ENCODE data around the gene MBLAC1.

The MBLAC1 gene

DNA sequence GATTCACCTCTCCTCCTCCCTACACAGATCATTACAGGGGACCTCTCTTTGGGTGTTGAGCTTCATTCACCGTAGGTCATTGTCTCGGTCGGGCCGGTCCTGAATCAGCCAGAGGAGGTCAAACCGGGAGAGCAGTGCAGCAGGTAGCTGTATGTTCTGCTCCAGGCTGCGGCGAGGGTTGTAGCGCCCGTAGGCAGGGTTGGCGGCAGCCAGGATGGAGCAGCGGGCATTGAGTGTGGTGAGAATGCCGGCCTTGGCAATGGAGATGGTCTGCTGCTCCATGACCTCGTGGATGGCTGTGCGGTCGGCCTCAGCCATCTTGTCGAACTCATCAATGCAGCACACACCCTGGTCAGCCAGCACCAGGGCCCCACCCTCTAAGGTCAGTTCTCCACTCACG lies 31.1 kb upstream of the MBLAC1 start:
- DNase-seq (ENCODE audit: low read depth) = no peak

DNA sequence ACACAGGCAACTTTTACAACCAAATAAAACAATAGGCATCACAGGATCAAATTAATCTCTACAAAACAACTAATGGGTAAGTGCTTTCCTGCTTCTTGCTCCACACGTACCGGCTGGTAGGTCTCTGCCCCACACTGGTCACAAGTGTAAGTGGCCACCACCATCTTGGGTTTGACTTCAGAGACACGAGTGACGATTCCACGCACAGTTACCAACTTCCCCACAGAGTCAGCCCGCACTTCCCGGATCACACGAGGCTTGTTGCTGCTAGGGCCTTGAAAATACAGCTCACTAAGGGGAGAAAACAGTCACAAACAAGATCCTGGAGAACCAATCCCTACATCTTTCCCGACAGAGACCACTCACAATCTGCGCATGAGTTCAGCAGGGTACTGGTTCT lies 27.9 kb upstream of the MBLAC1 start:
- no peak for DNase-seq (ENCODE audit: low read depth)

DNA sequence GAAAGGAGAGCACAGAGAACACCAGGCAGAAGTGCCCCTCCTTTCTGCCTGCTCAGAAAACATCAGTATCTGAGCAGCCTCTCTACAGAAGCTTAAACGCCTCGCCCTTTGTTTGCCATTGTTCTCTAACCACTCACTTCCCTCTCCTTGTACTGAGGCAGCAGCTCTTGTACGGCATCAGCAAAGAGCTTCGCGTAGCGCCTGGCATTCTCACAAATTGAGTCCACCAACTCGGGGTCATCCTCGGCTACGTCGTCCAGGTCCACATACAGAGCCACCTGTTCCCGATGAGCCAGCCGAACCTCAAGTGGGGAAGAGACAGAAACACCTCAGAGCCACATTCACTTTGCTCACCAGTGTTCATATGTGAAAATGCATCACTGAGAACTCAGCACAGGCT lies 27.3 kb upstream of the MBLAC1 start:
- no peak for DNase-seq (ENCODE audit: low read depth)

DNA sequence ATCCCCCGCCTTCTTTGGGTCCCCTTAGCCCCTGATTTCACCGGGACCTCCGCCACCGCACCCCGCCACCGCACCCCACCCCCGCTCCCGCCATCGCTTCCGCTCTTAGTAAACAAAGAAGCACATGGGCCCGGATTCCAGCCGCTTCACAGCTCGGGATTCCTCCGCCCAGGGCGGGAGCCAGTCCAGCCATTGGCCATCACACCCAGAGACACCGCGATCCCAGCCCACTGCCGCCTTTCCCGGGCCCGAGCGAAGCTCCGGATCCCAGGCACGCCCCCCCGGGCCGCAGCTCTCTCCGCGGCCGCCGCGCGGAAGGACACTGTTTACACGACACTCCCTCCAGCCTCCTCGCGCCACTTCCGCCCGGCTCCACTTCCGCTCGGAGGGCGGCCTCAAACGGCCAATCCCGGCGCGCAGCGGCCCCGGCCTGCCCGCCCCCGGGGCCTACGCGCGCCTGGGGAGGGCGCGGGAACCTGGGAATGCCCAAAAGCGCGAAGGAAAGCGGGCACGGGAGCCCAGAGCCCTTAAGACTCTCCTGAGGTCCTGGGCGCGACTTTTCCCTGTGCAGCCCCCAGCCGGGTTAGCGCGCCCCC lies 26.2 kb upstream of the MBLAC1 start:
- DNase-seq (ENCODE audit: low read depth) = peak; percentile 99

DNA sequence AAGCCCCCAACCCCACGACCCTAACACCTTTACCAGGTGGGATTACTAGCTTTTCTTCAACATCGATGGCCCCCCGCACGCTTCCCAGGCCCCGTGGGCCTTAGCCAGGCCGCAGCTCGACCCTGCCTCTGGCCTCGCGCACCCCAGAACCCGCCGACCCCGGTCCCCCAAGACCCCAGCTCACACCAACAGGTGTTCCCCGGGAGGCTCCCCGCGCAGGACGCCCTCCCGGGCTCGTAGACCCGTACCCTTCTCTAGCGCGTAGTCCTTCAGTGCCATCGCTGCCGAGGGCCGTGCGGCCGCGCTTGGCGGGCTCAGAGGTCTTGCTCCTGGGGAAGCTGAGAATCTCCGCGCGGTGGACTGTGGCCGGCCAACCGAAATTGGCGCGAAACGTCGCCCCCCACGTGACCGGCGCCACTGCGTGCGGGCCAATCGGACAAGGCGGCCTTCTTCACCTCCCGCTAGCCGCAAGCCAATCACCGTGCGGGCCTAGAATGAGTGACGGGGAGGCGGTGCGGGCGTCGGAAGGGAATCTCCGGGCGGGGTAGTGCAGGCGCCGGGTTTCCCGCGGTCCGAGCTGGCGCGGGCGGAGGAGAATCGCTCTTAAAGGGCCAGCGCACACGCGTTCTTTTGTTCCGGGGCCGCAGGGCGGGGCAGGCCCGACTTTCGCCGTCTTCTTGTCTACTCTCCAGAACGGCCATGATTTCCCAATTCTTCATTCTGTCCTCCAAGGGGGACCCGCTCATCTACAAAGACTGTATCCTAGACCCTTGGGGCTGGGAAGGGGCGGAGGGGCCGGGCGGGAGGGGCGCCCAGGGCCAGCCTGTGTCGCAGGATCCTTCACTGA lies 25.5 kb upstream of the MBLAC1 start, which contains the start of the genes AP4M1 and MCM7:
AP4M1 (plus strand) TSS at position 628 of the 847 bp plus-strand sequence; CDS start at position 700, 72 bp downstream.
MCM7 (minus strand) TSS at position 382 of the 847 bp plus-strand sequence; CDS start at position 279, 103 bp downstream.
- DNase-seq (ENCODE audit: low read depth) = peak; percentile 100

DNA sequence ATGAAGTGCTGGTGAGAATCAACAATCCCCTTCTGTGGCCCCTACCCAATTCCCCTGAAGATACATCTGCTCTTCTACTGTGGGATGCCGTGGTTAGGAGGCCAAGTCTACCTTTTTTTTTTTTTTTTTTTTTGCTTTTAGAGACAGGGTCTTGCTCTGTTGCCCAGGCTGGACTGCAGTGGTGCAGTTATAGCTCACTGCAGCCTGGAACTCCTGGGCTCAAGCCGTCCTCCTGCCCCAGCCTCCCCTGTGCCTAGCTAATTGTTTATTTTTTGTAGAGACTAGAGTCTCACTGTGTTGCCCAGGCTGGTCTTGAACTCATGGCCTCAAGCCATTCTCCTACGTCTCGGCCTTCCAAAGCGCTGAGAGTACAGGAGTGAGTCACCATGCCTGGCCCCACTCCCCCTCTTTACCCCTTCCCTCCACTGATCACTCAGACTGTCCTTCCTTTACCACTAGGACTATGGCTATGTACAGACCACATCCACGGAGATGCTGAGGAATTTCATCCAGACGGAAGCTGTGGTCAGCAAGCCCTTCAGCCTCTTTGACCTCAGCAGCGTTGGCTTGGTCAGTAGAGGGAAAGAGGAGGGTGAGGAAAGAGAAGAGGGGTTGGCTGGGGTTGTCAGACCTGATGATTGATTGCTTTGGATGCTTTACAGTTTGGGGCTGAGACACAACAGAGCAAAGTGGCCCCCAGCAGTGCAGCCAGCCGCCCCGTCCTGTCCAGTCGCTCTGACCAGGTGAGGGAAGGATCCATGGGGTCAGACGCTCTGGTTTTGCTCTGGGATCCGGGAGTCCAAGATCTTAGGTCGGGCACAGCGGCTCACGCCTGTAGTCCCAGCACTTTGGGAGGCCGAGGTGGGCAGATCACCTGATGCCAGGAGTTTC lies 23.6 kb upstream of the MBLAC1 start:
- peak; percentile 99 for DNase-seq (ENCODE audit: low read depth)

DNA sequence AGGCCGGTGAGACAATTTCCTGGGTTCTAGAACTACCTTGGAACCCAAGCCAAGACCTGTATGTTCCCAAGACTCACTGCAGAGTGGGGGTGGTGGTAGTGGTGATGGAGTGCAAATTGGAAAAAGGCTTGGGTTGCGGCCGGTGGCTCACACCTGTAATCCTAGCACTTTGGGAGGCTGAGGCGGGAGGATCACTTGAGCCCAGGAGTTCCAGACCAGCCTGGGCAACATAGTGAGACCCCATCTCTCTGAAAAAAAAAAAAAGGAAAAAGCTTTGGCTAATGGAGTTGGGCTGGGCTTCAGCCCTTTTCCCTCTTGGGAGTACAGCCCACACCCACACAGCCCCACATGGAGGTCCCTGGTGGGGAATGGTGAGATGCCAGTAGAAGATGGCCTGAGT lies 21.2 kb upstream of the MBLAC1 start:
- DNase-seq (ENCODE audit: low read depth) = no peak

DNA sequence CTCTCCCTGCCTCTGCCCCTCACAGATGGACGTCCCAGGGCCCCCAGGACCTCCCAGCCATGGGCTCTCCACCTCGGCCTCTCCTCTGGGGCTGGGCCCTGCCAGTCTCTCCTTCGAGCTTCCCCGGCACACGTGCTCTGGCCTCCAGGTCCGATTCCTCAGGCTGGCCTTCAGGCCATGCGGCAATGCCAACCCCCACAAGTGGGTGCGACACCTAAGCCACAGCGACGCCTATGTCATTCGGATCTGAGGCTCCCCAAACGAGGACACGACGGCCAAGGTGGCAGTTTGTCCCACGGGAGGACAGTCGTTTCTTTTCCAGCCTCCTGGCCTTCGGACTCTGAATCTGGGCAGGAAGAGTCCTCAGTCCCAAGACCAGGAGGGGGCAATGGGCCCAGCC lies 20.1 kb upstream of the MBLAC1 start:
- no peak for DNase-seq (ENCODE audit: low read depth)

DNA sequence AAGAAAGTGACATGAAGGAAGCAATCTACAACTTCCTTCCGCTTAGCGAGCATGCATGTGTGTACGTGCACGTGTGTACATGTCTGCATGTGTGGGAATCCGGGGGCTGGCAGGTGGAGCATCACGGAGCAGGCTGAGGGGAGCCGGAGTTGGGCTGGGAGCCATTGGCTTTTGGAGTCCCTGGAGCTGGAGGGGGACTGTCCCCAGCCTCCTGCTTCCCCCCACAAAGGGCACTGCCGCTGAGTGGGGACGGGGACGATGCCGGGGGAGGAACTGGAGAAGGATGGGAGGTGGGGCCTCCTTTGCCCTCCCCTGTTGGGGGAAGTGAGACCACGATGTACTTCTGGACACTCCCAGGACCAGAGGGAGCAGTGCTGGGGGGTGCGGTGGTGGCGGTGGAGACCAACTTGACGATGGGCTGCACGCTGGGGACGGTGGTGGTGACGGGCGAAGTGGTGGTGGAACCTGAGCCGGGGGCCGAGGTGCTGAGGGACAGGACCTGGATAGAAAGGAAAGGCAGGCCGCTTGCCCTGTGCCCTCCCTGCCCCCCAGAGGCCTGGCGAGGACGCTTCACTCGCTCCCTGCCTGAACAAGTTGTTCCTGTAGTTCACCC lies 19.5 kb upstream of the MBLAC1 start:
- DNase-seq (ENCODE audit: low read depth) = no peak

DNA sequence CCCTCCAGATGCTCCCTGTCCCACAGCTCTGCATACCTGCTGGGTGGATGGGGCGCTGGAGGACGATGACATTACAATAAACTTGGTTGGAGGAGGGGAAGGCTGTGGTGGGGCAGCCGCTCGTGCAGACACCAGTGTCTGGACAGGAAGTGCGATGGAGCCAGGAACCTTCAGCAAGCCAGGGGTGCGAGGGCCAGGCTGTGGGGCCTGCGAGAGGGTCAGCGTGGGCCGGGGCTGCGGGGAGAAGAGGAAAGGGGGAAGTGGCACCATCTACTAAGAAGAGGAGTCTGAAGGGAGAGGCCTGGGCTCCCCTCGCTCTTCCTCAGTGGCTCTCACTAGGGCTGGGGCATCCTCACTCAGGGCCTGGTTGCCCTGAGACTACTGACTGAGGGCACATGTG lies 18.9 kb upstream of the MBLAC1 start:
- no peak for DNase-seq (ENCODE audit: low read depth)

DNA sequence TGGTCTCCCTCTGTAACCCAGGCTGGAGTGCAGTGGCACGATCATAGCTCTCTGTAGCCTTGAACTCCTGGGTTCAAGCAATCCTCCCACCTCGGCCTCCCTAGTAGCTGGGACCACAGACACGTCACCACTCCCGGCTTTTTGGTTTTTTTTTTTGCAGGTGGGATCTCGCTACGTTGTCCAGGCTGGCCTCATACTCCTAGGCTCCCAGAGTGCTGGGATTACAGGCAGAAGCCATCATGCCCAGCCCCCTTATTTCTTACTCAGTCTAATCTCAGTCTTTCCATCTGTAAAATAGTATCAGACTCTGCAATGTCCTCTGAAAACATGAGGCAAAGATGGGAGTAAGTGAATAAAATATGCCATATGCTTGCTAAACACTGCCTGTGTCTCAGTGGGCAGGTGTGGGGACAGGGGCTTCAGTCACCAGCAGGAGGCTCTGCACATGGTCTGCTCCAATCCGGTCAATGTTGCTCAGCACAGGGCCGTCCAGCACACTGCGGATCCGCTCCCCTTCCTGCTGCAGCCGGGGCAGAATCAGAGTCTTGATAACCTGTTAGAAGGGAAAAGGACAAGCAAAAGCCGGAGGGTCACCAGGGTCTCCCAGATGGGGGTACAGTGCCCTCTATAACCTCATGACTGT lies 17.1 kb upstream of the MBLAC1 start:
- DNase-seq (ENCODE audit: low read depth) = no peak

DNA sequence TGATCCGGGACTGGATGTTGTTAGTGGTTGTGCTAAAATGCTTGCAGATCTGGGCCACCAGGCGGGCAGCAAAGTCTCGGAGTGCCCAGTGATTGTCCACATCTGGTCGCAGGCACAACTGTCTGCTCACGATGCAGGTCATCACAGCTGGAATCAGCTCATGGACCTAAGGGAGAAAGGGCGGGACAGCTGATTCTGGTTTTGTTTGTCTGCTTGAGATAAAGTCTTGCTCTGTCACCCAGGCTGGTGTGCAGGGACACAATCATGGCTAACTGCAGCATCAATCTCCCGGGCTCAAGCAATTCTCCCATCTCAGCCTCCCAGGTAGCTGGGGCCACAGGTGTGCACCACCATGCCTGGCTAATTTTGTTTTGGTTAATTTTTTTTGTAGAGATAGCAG lies 15.6 kb upstream of the MBLAC1 start:
- DNase-seq (ENCODE audit: low read depth) = no peak

DNA sequence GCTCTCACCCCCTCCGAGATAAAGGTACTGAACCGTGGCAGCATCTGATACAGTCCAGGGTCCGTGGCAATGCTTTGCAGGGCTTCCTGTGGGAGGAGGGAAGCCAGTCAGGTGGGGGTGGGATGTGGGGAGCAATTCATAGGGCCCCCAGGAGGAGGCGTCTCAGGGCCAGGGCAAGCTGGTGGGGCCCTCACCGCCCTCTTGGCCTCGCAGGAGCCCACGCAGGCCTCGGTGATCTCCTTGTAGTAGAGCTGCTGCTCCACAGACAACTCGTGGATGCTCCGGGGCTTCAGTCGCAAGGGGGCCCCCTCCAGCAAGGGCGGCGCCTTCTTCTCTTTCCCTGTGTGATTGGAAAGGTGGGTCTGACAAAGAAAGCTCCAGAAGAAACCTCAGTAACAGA lies 14.9 kb upstream of the MBLAC1 start:
- DNase-seq (ENCODE audit: low read depth) = no peak

DNA sequence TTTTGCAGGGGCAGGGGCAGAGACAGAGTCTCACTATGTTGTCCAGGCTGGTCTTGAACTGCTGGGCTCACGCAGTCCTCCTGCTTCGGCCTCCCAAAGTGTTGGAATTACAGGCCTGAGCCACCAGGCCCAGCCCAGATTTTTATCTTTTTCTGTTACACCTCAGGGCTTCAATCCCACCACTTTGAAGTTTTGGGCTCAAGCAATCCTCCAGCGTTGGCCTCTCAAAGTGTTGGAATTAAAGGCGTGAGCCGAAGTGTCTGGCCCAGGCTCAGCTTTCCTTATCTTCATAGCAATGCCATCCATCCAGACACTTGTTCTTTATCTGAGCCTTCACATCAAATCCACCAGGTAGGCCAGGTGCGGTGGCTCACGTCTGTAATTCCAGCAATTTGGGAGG lies 11.7 kb upstream of the MBLAC1 start:
- DNase-seq (ENCODE audit: low read depth) = no peak

DNA sequence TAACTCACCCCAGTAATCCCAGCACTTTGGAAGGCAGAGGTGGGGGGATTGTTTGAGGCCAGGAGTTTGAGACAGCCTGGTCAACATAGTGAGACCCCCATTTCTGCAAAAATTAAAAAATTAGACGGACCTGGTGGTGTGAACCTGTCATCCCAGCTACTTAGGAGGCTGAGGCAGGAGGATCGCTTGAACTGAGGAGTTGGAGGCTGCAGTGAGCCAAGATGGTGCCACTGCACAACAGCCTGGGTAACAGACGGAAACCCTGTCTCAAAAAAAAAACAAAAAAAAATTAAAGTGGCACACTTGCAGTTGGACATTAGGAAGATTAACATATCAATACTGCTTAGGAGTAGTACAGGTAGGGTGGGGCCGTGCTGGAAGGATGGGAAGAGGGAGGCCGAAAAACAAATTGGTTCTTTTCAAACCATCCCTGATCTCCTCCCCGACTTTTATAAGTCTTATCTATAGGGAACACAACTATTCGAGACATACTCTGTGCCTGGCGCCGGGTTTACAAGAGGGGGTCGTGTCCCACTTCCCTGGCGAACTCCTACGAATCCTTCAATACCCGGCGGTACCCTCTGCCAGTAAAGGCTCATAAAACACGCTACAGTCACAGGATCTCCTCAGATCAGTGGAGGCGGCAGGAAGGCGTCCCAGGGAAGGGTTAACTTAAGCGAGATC lies 8.2 kb upstream of the MBLAC1 start:
- DNase-seq (ENCODE audit: low read depth) = no peak

DNA sequence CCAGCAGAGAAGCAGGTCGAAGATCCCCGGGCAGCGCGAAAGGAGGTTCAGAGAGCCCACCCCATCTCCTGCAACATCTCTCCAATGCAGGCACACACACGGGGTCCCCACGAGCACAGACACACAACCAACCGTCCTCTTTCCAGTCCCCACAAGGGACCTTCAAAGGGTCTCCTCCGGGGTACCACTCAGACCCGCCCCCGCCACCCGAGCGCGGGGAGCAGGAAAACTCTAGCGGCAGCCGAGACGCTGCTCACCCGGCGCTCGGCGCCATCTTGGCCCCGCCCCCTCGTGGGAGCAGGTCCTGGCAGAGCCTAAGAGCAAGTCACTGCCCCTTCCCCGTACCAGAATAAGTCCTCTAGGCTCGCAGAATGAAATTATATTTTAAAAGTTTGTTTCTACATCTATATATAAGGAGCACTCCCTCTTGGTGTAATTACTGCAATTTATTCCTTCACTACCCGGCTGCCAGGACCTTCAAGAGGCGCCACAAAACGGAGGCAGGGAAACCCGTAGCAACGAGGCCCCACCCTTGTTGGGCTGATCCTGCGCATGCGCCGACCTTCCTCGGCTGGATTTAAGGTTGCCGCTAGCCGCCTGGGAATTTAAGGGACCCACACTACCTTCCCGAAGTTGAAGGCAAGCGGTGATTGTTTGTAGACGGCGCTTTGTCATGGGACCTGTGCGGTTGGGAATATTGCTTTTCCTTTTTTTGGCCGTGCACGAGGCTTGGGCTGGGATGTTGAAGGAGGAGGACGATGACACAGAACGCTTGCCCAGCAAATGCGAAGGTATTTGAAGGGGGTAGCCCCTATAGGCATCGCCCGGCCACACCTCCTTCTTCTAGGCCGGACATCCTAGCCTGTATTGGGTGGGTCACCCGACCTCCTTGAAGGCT lies 7.4 kb upstream of the MBLAC1 start, which contains the start of the genes CNPY4 and TAF6:
CNPY4 (plus strand) TSS at position 563 of the 898 bp plus-strand sequence; CDS start at position 674, 111 bp downstream.
TAF6 (minus strand) TSS at position 287 of the 898 bp plus-strand sequence. CDS start 5,149 bp downstream, outside the sequence.
- peak; percentile 93 for DNase-seq (ENCODE audit: low read depth)

DNA sequence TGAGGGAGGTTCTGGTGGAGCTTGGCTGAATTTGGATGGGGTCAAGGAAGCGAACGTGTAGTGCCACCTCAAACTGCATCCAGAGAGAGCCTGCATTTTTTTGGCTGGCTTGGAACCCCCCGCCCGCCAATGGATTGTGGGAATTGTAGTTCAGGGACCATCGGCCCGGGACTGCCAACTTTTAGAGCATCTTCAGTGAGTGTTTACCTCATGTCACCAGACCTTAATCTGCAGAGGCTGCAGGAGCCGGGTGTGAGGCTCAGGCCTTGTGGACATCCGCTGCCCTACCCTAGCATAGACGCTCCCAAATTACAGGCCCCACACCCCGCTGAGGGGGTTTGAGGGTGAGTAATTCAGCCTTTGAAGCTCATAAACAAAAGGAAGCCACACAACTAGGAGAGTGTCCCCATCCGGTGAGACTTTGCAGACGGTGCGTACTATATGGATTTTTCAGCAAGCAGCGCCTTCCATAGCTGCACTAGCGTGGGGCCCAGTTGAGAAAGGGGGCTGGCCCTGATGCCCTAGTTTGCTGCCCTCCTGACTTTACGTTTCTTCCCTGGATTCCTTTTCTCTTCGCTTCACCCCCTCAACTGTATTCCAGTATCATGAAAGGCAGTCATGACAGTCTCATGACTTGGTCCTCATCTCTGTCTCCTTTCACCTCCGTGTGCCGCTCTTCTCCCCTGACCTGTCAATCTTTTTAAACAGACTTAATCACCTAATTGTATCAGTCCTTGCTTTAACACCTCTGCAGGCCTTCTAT lies 6.6 kb upstream of the MBLAC1 start:
- peak; percentile 51 for DNase-seq (ENCODE audit: low read depth)

DNA sequence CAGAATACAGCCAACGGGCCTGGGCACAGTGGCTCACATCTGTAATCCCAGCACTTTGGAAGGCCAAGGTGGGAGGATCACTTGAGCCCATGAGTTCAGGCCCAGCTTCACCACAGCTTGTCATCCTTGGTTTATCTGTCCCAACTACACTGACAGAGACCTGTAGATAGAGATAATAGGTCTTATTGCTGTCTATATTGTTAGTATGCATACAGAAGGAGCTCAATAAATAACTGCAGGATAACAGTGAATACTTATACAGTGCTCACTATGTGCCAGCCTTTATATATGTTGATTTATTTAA lies 6.1 kb upstream of the MBLAC1 start:
- no peak for DNase-seq (ENCODE audit: low read depth)

DNA sequence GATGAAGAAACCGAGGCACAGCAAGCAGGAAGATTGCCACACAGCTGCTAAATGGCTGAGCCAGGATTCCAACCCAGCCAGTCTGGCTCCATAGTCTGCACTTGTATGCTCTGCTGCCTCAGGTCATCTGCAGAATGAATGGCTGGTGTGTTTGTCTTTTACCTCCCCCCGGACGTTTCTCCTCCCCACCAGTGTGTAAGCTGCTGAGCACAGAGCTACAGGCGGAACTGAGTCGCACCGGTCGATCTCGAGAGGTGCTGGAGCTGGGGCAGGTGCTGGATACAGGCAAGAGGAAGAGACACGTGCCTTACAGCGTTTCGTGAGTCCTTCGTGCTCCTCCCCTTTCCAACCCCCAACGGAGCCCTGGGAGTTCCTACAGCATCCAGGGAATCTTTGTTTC lies 4.7 kb upstream of the MBLAC1 start:
- no peak for DNase-seq (ENCODE audit: low read depth)

Measured in iris pigment epithelial cell (primary cell).